A549 (cell line): Measurements from ENCODE around the gene SH2B3. TPM values are rescaled to one million over a fixed set of nuclear protein-coding genes. Genes with fewer than 3 reads are reported as not detected.

Source experiments
- ATAC-seq, 2 experiments: fragments of 200-7000 bp in 1 of 2; fragments of >200 bp in 1 of 2; cut with Nextera tagmentation in 1 of 2; cut with Tn5 transposase in 1 of 2; 3 replicates each; pipeline versions ENCODE4 v1.8.0 to v1.9.1; 2018 to 2020; ENCODE audit warnings: mild to moderate bottlenecking in 1 of 2, moderate library complexity in 1 of 2
- CTCF ChIA-PET: fragments of 300-600 bp; sonication (Branson Sonifier 250); formaldehyde crosslinking; extraction: SDS; loops from one replicate; lab custom pipeline; 2021; ENCODE audit warnings: antibody characterized with exemption, inconsistent platforms; lab: Yijun Ruan, JAX
- POLR2A ChIA-PET: fragments of 350-600 bp; formaldehyde crosslinking; extraction: SDS; loops from one replicate; lab custom pipeline; 2021; ENCODE audit warnings: antibody characterized with exemption, inconsistent platforms; lab: Yijun Ruan, JAX
- DNase-seq, 2 experiments: peaks; one replicate each; pipeline versions ENCODE4 v3.0.0 to v3.0.0-alpha.2; 2011 to 2016; ENCODE audit warnings: low read depth in 1 of 2, low spot score in 1 of 2
- FAIRE-seq: peaks from 2 replicates; lab custom pipeline; 2011; peaks lifted over from hg19 to GRCh38; lab: Jason Lieb, UNC
- H3K27ac ChIP-seq, 2 experiments: fragments of >200 bp; sonication (Bioruptor Twin); formaldehyde crosslinking; 3 replicates each; pipeline ENCODE4 v1.5.1; 2016 to 2017
- H3K4me1 ChIP-seq: fragments of >200 bp; sonication (Bioruptor Twin); formaldehyde crosslinking; 3 replicates; pipeline ENCODE4 v1.6.1; 2016
- H3K4me2 ChIP-seq: fragments of >200 bp; sonication (Bioruptor Twin); formaldehyde crosslinking; 3 replicates; pipeline ENCODE4 v1.6.1; 2016
- H3K4me3 ChIP-seq: fragments of >200 bp; sonication (Bioruptor Twin); formaldehyde crosslinking; 3 replicates; pipeline ENCODE4 v1.5.1; 2016
- H3K9me3 ChIP-seq: fragments of >200 bp; sonication (Bioruptor Twin); formaldehyde crosslinking; 3 replicates; pipeline ENCODE4 v1.6.1; 2016
- ATOH8 ChIP-seq: fragments of 250-450 bp; sonication (Bioruptor Pico); IDR thresholded peaks from 2 replicates; pipeline ENCODE4 v1.5.0; 2020; ENCODE audit warnings: low read depth, mild to moderate bottlenecking, moderate library complexity
- CEBPB ChIP-seq, 2 experiments: fragments of >200 bp in 1 of 2; sonication (Bioruptor Twin) in 1 of 2; formaldehyde crosslinking in 1 of 2; IDR thresholded peaks; 2 replicates each; pipeline ENCODE4 v1.6.1; 2012 to 2016
- EHF ChIP-seq: fragments of 250-450 bp; sonication (Bioruptor Pico); IDR thresholded peaks from 2 replicates; pipeline ENCODE4 v1.5.0; 2020; ENCODE audit warnings: mild to moderate bottlenecking
- EHMT2 ChIP-seq: fragments of 200-600 bp; sonication (generic); IDR thresholded peaks from 2 replicates; pipeline ENCODE4 v1.6.1; 2016; ENCODE audit warnings: antibody characterized with exemption, low read depth, mild to moderate bottlenecking, moderate library complexity
- EP300 ChIP-seq, 2 experiments: fragments of >200 bp; sonication (Bioruptor Twin); formaldehyde crosslinking; IDR thresholded peaks; 2 replicates in 1 of 2; 3 replicates in 1 of 2; pipeline ENCODE4 v1.6.1; 2016 to 2017
- FOSB ChIP-seq: fragments of 250-450 bp; sonication (Bioruptor Pico); IDR thresholded peaks from 2 replicates; pipeline ENCODE4 v1.5.0; 2020; ENCODE audit warnings: mild to moderate bottlenecking, moderate library complexity
- HDAC2 ChIP-seq: fragments of 200-600 bp; sonication (generic); IDR thresholded peaks from 2 replicates; pipeline ENCODE4 v1.6.1; 2016
- HES2 ChIP-seq: fragments of >200 bp; sonication (Bioruptor Twin); formaldehyde crosslinking; IDR thresholded peaks from 2 replicates; pipeline ENCODE4 v1.6.1; 2016
- MAFK ChIP-seq: fragments of 450-650 bp; IDR thresholded peaks from 2 replicates; pipeline ENCODE4 v1.6.1; 2014; ENCODE audit not compliant: partially characterized antibody
- NPAS2 ChIP-seq: fragments of 250-450 bp; sonication (Bioruptor Pico); IDR thresholded peaks from 2 replicates; pipeline ENCODE4 v1.8.0; 2022; ENCODE audit warnings: mild to moderate bottlenecking, moderate library complexity, borderline replicate concordance
- POLR2AphosphoS2 ChIP-seq: conservative IDR thresholded peaks from 2 replicates; pipeline ENCODE4 v1.6.1; 2012; ENCODE audit warnings: low read length, improper control_type of control experiment, inconsistent platforms
- RFX5 ChIP-seq: fragments of 450-650 bp; IDR thresholded peaks from 2 replicates; pipeline ENCODE4 v1.7.1; 2014; ENCODE audit warnings: antibody characterized with exemption, mild to moderate bottlenecking, moderate library complexity
- RNF2 ChIP-seq: fragments of 200-600 bp; sonication (generic); IDR thresholded peaks from 2 replicates; pipeline ENCODE4 v1.6.1; 2016; ENCODE audit warnings: low read depth, mild to moderate bottlenecking, antibody characterized with exemption, moderate library complexity, borderline replicate concordance
- SMC3 ChIP-seq: fragments of >200 bp; sonication (Bioruptor Twin); formaldehyde crosslinking; IDR thresholded peaks from 3 replicates; pipeline ENCODE4 v1.6.1; 2018; ENCODE audit warnings: inconsistent platforms
- TFCP2L1 ChIP-seq: fragments of 250-450 bp; sonication (Bioruptor Pico); IDR thresholded peaks from 2 replicates; pipeline ENCODE4 v1.5.0; 2021; ENCODE audit warnings: mild to moderate bottlenecking
- ZC3H11A ChIP-seq: fragments of 450-650 bp; IDR thresholded peaks from 2 replicates; pipeline ENCODE4 v1.6.1; 2014; ENCODE audit warnings: antibody characterized with exemption, mild to moderate bottlenecking
- WGBS: methylation state at CpG from one replicate; pipeline ENCODE4 v1.1.6; 2017; ENCODE audit errors: missing lambda C conversion rate; 5-methylcytosine and 5-hydroxymethylcytosine counted together
- polyA plus RNA-seq, 4 experiments: library from polyadenylated mRNA; depleted of rRNA in 3 of 4; stranded (reverse); fragments of >200 nt; fragmentation: RNase III in 1 of 4; extraction: RNeasy Plus Mini Kit Qiagen cat#74134 plus additional on column Dnase treatment in 1 of 4; gene quantifications; 2 replicates in 3 of 4; 3 replicates in 1 of 4; pipeline ENCODE4 v1.2.3, GENCODE V29; 2011 to 2017
- TF ChIP-seq, protein P1 (sequence below): IDR thresholded peaks from 2 replicates; pipeline ENCODE4 v1.6.1; 2012; ENCODE audit warnings: low read depth, borderline replicate concordance
- TF ChIP-seq, protein P2 (sequence below): fragments of 200-600 bp; sonication (generic); IDR thresholded peaks from 2 replicates; pipeline ENCODE4 v1.6.1; 2016; ENCODE audit warnings: antibody characterized with exemption, mild to moderate bottlenecking, moderate library complexity

SH2B3 gene
- polyA plus RNA-seq, 2 of the 4 experiments (the other 2 are of a cell fraction) = 2.3 to 2.5 TPM

GRCh38 chr12:111431772-111432171 is 26.0 kb downstream of the SH2B3 start:
- WGBS = 83% methylated on average over 6 of the region's 6 CpGs
- CTCF ChIA-PET = interaction anchor here (1.0 to 17.4 kb wide), 4 partner anchors 14 to 33 kb away, joined by 3 to 154 read pairs (median 5); no protein-coding TSS in a partner anchor
- H3K4me2 ChIP-seq = no peak overlapping the region
- peaks cover 23% of the 10 kb centered on the region for H3K4me1 ChIP-seq
- POLR2A ChIA-PET = no interaction called here
- TF ChIP-seq FOSB (CRISPR knock-in tag) (no peak), EHF (CRISPR knock-in tag) (no peak), POLR2AphosphoS2 (no peak), HES2 (no peak), RNF2 (no peak), EP300 (IDR thresholded peaks at IDR 0.05) (no peak), ATOH8 (CRISPR knock-in tag) (no peak)
- DNase-seq = no peak
- no peak overlapping the region for H3K27ac ChIP-seq
- no peak for FAIRE-seq
- H3K9me3 ChIP-seq = no peaks in the 10 kb centered on the region
- no peak overlapping the region for H3K4me3 ChIP-seq
- no peak for ATAC-seq

- DNase-seq = no peak
- Histone ChIP-seq H3K9me3 (no peaks in the 10 kb centered on the region), H3K4me2 (no peak overlapping the region), H3K4me1 (peaks cover 33% of the 10 kb centered on the region), H3K4me3 (no peak overlapping the region), H3K27ac (no peak overlapping the region)
- ChIA-PET POLR2A (no interaction called here), CTCF (interaction anchor here (0.7 to 17.4 kb wide), 4 partner anchors 15 to 102 kb away, joined by 3 to 154 read pairs (median 5); no protein-coding TSS in a partner anchor)
- no peak for ATAC-seq
- 77% methylated on average over 3 of the region's 3 CpGs for WGBS
- TF ChIP-seq HDAC2 (no peak), TFCP2L1 (CRISPR knock-in tag) (no peak), CEBPB (IDR thresholded peaks at IDR 0.05) (peak in 1 of 2 experiments; percentile 12; a peak in 1 of 4 replicates), EHMT2 (no peak)
- TF ChIP-seq, protein P1, sequence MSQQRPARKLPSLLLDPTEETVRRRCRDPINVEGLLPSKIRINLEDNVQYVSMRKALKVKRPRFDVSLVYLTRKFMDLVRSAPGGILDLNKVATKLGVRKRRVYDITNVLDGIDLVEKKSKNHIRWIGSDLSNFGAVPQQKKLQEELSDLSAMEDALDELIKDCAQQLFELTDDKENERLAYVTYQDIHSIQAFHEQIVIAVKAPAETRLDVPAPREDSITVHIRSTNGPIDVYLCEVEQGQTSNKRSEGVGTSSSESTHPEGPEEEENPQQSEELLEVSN = no peak
- no peak for FAIRE-seq
These were observed 28.3 kb downstream of the SH2B3 start for GRCh38 chr12:111434049-111434448.

DNA sequence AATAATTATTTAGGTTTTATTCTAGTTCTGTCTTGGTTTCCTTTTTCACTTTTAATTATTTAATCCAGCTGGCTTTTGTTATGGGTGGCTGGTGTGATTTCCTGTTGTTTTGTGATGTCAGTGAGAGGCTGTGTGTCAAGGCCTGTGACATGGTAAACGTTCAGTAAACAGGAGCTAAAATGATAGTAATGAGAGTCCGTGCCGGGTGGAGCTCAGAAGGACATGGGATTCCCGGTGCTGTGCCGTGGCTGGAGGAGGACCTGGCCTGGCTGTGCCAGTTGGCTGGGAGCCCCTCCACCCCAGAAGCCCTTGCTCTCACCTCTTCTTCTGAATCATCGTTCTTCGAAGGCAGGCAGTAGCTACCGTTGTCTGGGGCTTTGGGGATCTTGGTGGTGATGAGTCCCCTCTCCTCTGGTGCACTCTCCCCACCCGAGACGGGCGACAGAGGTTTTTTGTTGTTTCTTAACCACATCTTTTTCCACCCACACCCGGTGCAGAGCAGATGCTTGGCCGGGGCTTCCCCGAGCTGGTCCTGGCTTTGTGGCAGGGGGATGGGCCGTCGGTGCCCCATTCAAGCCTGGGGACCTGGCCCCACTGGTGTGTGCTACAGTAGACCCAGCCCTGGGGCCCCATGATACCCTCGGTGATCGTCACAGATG is 29.1 kb downstream of the SH2B3 start:
- 72% methylated on average over 18 of the region's 18 CpGs for WGBS
- no peak overlapping the region for H3K4me2 ChIP-seq
- DNase-seq (no peak), ATAC-seq (0 out of 6 replicates have a peak, but pooled peaks of 1 of the 2 experiments have one; percentile 2), FAIRE-seq (no peak)
- no peak for TF ChIP-seq MAFK
- TF ChIP-seq, protein P2, sequence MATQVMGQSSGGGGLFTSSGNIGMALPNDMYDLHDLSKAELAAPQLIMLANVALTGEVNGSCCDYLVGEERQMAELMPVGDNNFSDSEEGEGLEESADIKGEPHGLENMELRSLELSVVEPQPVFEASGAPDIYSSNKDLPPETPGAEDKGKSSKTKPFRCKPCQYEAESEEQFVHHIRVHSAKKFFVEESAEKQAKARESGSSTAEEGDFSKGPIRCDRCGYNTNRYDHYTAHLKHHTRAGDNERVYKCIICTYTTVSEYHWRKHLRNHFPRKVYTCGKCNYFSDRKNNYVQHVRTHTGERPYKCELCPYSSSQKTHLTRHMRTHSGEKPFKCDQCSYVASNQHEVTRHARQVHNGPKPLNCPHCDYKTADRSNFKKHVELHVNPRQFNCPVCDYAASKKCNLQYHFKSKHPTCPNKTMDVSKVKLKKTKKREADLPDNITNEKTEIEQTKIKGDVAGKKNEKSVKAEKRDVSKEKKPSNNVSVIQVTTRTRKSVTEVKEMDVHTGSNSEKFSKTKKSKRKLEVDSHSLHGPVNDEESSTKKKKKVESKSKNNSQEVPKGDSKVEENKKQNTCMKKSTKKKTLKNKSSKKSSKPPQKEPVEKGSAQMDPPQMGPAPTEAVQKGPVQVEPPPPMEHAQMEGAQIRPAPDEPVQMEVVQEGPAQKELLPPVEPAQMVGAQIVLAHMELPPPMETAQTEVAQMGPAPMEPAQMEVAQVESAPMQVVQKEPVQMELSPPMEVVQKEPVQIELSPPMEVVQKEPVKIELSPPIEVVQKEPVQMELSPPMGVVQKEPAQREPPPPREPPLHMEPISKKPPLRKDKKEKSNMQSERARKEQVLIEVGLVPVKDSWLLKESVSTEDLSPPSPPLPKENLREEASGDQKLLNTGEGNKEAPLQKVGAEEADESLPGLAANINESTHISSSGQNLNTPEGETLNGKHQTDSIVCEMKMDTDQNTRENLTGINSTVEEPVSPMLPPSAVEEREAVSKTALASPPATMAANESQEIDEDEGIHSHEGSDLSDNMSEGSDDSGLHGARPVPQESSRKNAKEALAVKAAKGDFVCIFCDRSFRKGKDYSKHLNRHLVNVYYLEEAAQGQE = no peak
- TF ChIP-seq RFX5 = no peak
- TF ChIP-seq SMC3 = no peak
- TF ChIP-seq ZC3H11A = no peak
- TF ChIP-seq NPAS2 (CRISPR knock-in tag) = no peak
- no peak overlapping the region for H3K4me3 ChIP-seq
- H3K4me1 ChIP-seq = peaks cover 33% of the 10 kb centered on the region
- POLR2A ChIA-PET = no interaction called here
- H3K9me3 ChIP-seq = no peaks in the 10 kb centered on the region
- CTCF ChIA-PET = interaction anchor here (0.6 to 17.4 kb wide), 7 partner anchors 9 to 1249 kb away, joined by 3 to 154 read pairs (median 4); no protein-coding TSS in a partner anchor
- H3K27ac ChIP-seq = no peak overlapping the region
